D721Med (cell line): ENCODE data around the gene SLC26A8.
"Not testable (repeated sequence)": the region's sequence is repeated elsewhere in the genome, so short reads cannot be mapped to it uniquely, and the experiment has no call there.

ENCODE experiments used
- DNase-seq: peaks from one replicate; pipeline ENCODE4 v3.0.0; 2011; ENCODE audit warnings: low spot score; ENCODE audit not compliant: insufficient read length
- FAIRE-seq: peaks from 2 replicates; lab custom pipeline; 2011; peaks lifted over from hg19 to GRCh38; lab: Jason Lieb, UNC
- CTCF ChIP-seq: IDR thresholded peaks from 2 replicates; pipeline ENCODE4 v1.5.1; 2012; ENCODE audit warnings: mild to moderate bottlenecking, control low read depth; ENCODE audit not compliant: insufficient read depth; ENCODE audit errors: missing control alignments

Gene SLC26A8

DNA sequence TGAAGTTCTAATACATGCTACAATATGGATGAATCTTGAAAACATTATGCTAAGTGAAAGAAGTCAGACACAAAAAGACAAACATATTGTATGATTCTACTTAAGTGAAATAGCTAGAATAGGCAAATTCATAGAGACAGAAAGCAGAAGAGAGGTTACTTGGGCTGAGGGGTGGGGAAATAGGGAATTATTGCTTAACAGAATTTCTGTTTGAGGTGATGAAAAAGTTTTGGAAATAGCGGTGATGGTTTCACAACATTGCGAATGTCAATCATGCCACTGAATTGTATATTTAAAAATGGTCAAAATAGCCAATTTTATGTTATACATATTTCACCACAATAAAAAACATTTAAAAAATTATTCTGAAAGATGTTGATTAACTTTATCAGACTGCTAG is 6.1 kb downstream of the SLC26A8 start:
- no peak for FAIRE-seq

DNA sequence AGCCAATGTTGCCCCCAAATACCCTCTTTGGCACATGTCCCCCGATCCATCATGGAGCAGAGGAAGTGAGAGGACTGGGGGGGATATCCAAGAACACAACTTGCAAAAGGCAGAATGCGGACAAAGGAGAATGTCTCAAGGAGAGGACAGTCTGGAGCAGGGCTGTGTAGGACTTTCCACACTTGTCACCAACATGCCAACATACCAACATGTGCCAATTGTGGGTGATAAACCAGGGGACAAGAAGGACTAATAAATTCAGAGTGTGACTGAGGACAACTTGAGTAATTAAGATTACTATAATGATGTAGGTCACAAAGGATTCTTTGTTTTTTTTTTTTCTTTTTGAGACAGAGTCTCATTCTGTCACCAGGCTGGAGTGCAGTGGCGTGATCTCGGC is 8.8 kb downstream of the SLC26A8 start:
- FAIRE-seq = no peak
- no peak for DNase-seq
- TF ChIP-seq CTCF = no peak

More for the DNA sequence above, 6.1 kb downstream of the SLC26A8 start:
- no peak for TF ChIP-seq CTCF
- no peak for DNase-seq

GRCh38 chr6:36000451-36000850 is 24.0 kb downstream of the SLC26A8 start:
- FAIRE-seq (no peak), DNase-seq (no peak)
- TF ChIP-seq CTCF = no peak

GRCh38 chr6:35993150-35993549 is 31.3 kb downstream of the SLC26A8 start:
- no peak for TF ChIP-seq CTCF
- no peak for DNase-seq
- FAIRE-seq = no peak

DNA sequence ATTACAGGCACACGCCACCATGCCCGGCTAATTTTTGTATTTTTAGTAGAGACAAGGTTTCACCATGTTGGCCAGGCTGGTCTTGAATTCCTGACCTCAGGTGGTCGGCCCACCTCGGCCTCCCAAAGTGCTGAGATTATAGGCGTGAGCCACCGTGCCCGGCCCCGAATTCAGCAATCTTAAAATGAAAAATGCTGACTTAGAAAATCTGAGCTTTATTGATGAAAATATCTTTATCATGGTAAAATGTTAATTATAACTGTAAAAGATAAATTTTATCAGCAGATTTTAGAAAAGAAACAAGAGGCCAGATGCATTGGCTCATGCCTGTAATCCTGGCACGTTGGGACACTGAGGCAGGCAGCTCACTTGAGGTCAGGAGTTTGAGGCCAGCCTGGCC is 36.4 kb downstream of the SLC26A8 start:
- FAIRE-seq, DNase-seq: not testable (repeated sequence)

DNA sequence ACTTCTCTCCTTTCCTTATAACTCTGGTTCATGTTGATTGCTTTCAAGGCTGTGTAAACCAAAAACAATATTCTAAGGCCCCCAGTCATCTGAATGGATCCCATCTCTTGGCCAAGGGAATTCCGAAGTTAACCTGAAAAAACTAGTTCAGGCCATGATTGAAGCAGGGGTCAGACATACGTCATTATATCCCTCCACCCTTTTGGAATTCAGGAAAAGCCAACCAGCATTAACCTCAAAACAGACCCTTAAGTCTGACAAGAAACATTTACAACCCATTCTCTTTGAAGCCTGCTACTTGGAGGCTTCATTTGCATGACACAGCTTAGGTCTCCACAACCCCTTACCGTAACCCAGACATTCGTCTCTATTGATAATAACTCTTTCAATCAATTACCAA is 39.7 kb downstream of the SLC26A8 start:
- no peak for TF ChIP-seq CTCF
- FAIRE-seq (no peak), DNase-seq (no peak)

DNA sequence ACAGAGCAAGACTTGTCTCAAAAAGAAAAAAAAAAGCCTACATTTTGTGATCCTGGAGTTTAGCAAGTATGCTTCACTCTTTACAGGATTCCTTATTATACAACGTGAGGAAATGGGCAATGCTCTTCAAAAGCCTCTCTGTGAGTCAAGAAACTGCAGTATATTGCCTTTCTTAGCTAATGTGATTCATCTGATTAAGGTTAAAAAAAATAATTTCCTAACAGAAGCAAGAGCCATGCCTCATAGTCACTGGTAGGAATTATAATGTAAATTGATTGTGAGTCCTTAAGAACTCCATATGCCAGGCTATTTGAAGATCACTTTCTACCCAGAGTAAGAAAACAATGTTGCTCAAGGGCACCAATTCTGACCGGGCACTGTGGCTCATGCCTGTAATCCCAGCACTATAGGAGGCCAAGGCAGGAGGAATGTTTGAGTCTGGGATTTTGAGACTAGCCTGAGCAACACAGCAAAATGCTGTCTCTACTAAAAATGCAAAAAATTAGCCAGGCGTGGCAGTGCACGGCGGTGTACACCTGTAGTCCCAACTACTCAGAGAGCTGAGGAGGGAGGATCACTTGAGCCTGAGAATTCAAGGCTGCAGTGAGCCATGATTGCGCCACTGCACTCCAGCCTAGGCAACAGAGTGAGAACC is 43.3 kb downstream of the SLC26A8 start:
- TF ChIP-seq CTCF = no peak
- no peak for DNase-seq
- FAIRE-seq = no peak

DNA sequence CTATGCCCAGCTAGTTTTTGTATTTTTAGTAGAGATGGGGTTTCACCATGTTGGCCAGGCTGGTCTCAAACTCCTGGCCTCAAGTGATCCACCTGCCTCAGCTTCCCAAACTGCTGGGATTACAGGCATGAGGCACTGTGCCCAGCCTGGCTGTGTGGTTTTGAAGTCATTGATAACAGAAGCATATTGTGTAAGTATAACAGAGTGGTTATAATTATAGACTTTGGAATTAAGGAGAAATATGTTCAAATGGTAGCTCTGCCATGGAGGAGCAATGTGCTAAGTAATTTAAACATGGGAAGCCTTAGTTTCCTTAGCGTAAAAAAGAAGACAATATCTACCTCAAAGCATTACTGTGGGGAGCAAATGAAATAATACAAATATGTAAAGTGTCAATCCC is 44.3 kb downstream of the SLC26A8 start:
- not testable (repeated sequence) for FAIRE-seq, DNase-seq
